H1 (cell line): ENCODE measurements around the gene SYNPO2L. TPM values are rescaled to one million over a fixed set of nuclear protein-coding genes. Genes with fewer than 3 reads are reported as not detected.

ENCODE experiments used
- CTCF ChIA-PET: fragments of 300-600 bp; sonication (Branson Sonifier 250); formaldehyde crosslinking; loops from one replicate; lab custom pipeline; 2021; ENCODE audit not compliant: partially characterized antibody; lab: Charles Lee
- POLR2A ChIA-PET: fragments of 300-600 bp; sonication (Branson Sonifier 250); formaldehyde crosslinking; loops from one replicate; lab custom pipeline; 2021; ENCODE audit warnings: inconsistent platforms; ENCODE audit not compliant: partially characterized antibody; lab: Charles Lee
- DNase-seq, 2 experiments: peaks; one replicate each; pipeline versions ENCODE4 v3.0.0 to v3.0.0-alpha.2; 2010 to 2022; ENCODE audit warnings: low spot score in 2 of 2, low read depth in 1 of 2, mixed read lengths in 1 of 2
- FAIRE-seq: peaks from 2 replicates; lab custom pipeline; 2011; peaks lifted over from hg19 to GRCh38; lab: Jason Lieb, UNC
- H2AFZ ChIP-seq: 2 replicates; pipeline ENCODE4 v1.8.1; 2012; ENCODE audit warnings: low read length, inconsistent platforms
- H2AK5ac ChIP-seq: 2 replicates; pipeline ENCODE4 v1.6.1; 2013; ENCODE audit warnings: low read depth, low read length
- H2BK120ac ChIP-seq: replicated peaks from 2 replicates; pipeline ENCODE3; 2013; ENCODE audit warnings: low read depth, low read length, inconsistent platforms
- H2BK12ac ChIP-seq: 2 replicates; pipeline ENCODE4 v1.6.1; 2013; ENCODE audit warnings: low read depth, low read length
- H2BK15ac ChIP-seq: 2 replicates; pipeline ENCODE4 v1.6.1; 2013; ENCODE audit warnings: low read length
- H2BK20ac ChIP-seq: 2 replicates; pipeline ENCODE4 v1.6.1; 2013; ENCODE audit warnings: low read length
- H2BK5ac ChIP-seq: 2 replicates; pipeline ENCODE4 v1.6.1; 2013; ENCODE audit warnings: low read depth, low read length
- H3K14ac ChIP-seq: 2 replicates; pipeline ENCODE4 v1.6.1; 2013; ENCODE audit warnings: inconsistent platforms; ENCODE audit not compliant: insufficient read length
- H3K18ac ChIP-seq: 2 replicates; pipeline ENCODE4 v1.6.1; 2013; ENCODE audit warnings: low read length; ENCODE audit errors: extremely low read depth
- H3K23ac ChIP-seq: 2 replicates; pipeline ENCODE4 v1.6.1; 2013; ENCODE audit warnings: inconsistent platforms; ENCODE audit not compliant: insufficient read length
- H3K23me2 ChIP-seq: 2 replicates; pipeline ENCODE4 v1.6.1; 2013; ENCODE audit warnings: low read depth, low read length
- H3K27ac ChIP-seq: 2 replicates; pipeline ENCODE4 v1.6.1; 2011; ENCODE audit warnings: low read depth, low read length, inconsistent platforms
- H3K27me3 ChIP-seq, 4 experiments: replicated peaks in 1 of 4; 1 replicate in 1 of 4; 2 replicates in 3 of 4; pipeline versions ENCODE4 v1.6.1 to v1.8.1; 2011 to 2013; ENCODE audit warnings: low read length in 3 of 4, mild to moderate bottlenecking in 3 of 4, inconsistent platforms in 2 of 4, mixed read lengths in 2 of 4, moderate library complexity in 1 of 4; ENCODE audit not compliant: control insufficient read depth in 3 of 4, insufficient read depth in 3 of 4; ENCODE audit errors: extremely low read depth in 1 of 4
- H3K36me3 ChIP-seq, 4 experiments: 2 replicates each; pipeline versions ENCODE4 v1.6.1 to v1.8.1; 2011 to 2013; ENCODE audit warnings: mild to moderate bottlenecking in 4 of 4, low read length in 3 of 4, moderate library complexity in 2 of 4, control low read depth in 1 of 4, inconsistent platforms in 1 of 4; ENCODE audit not compliant: insufficient read depth in 4 of 4, control insufficient read depth in 2 of 4
- H3K4ac ChIP-seq: replicated peaks from 2 replicates; pipeline ENCODE3; 2013; ENCODE audit warnings: low read length, low read depth, mixed read lengths, inconsistent platforms; ENCODE audit not compliant: insufficient read length
- H3K4me1 ChIP-seq, 4 experiments: replicated peaks in 1 of 4; 1 replicate in 1 of 4; 2 replicates in 3 of 4; pipeline versions ENCODE4 v1.6.1 to v1.8.1; 2011 to 2013; ENCODE audit warnings: low read length in 3 of 4, inconsistent platforms in 2 of 4, mixed read lengths in 1 of 4; ENCODE audit not compliant: insufficient read depth in 4 of 4, control insufficient read depth in 3 of 4
- H3K4me2 ChIP-seq, 2 experiments: 2 replicates each; pipeline versions ENCODE4 v1.6.1 to v1.8.1; 2011 to 2013; ENCODE audit warnings: low read depth in 2 of 2, low read length in 2 of 2, control low read depth in 1 of 2, inconsistent platforms in 1 of 2, mild to moderate bottlenecking in 1 of 2; ENCODE audit not compliant: insufficient read depth in 1 of 2
- H3K4me3 ChIP-seq, 4 experiments: fragments of 200-600, 300-600 bp in 1 of 4; sonication (generic), shearing (Covaris generic), sonication (Bioruptor Twin) in 1 of 4; 2 replicates each; pipeline versions ENCODE4 v1.5.1 to v1.8.1; 2011 to 2016; ENCODE audit warnings: low read length in 4 of 4, low read depth in 3 of 4, control low read depth in 2 of 4, inconsistent platforms in 2 of 4, mild to moderate bottlenecking in 2 of 4, mixed read lengths in 1 of 4, moderate library complexity in 1 of 4; ENCODE audit not compliant: insufficient read depth in 2 of 4; ENCODE audit errors: extremely low read depth in 1 of 4
- H3K56ac ChIP-seq: replicated peaks from 2 replicates; pipeline ENCODE3; 2013; ENCODE audit warnings: low read depth, mild to moderate bottlenecking, mixed read lengths, low read length, inconsistent platforms; ENCODE audit not compliant: insufficient read length
- H3K79me1 ChIP-seq: 2 replicates; pipeline ENCODE4 v1.6.1; 2013; ENCODE audit warnings: low read depth, low read length, control low read depth
- H3K79me2 ChIP-seq, 2 experiments: 2 replicates each; pipeline versions ENCODE4 v1.6.1 to v1.8.1; 2012 to 2013; ENCODE audit warnings: low read length in 2 of 2, mild to moderate bottlenecking in 2 of 2, inconsistent platforms in 1 of 2; ENCODE audit not compliant: insufficient read depth in 2 of 2, control insufficient read depth in 1 of 2
- H3K9ac ChIP-seq, 4 experiments: replicated peaks in 1 of 4; 1 replicate in 1 of 4; 2 replicates in 3 of 4; pipeline versions ENCODE4 v1.6.1 to v1.8.1; 2011 to 2013; ENCODE audit warnings: low read depth in 3 of 4, low read length in 3 of 4, control low read depth in 2 of 4, mild to moderate bottlenecking in 2 of 4, moderate library complexity in 2 of 4, inconsistent platforms in 1 of 4; ENCODE audit errors: extremely low read depth in 1 of 4
- H3K9me3 ChIP-seq, 2 experiments: 2 replicates each; pipeline versions ENCODE4 v1.6.1 to v1.8.1; 2012 to 2013; ENCODE audit warnings: mild to moderate bottlenecking in 2 of 2, moderate library complexity in 2 of 2, control low read depth in 1 of 2, inconsistent platforms in 1 of 2, low read depth in 1 of 2, low read length in 1 of 2, mixed read lengths in 1 of 2; ENCODE audit not compliant: insufficient read depth in 2 of 2
- H4K20me1 ChIP-seq, 2 experiments: replicated peaks in 1 of 2; 2 replicates each; pipeline versions ENCODE3 to v1.8.1; 2011 to 2013; ENCODE audit warnings: inconsistent platforms in 2 of 2, low read length in 2 of 2, mild to moderate bottlenecking in 1 of 2; ENCODE audit not compliant: insufficient read depth in 2 of 2, control insufficient read depth in 1 of 2
- H4K5ac ChIP-seq: 2 replicates; pipeline ENCODE4 v1.6.1; 2013; ENCODE audit warnings: low read length, low read depth, mixed read lengths, inconsistent platforms; ENCODE audit not compliant: insufficient read length
- H4K8ac ChIP-seq: 2 replicates; pipeline ENCODE4 v1.8.0; 2013; ENCODE audit warnings: mild to moderate bottlenecking, moderate library complexity, low read length, inconsistent platforms; ENCODE audit not compliant: insufficient read depth; ENCODE audit errors: extremely low read depth
- H4K91ac ChIP-seq: replicated peaks from 2 replicates; pipeline ENCODE3; 2013; ENCODE audit warnings: low read length, mixed read lengths, inconsistent platforms; ENCODE audit not compliant: insufficient read length
- EZH2 ChIP-seq: fragments of 200-600 bp; sonication (generic); IDR thresholded peaks from 2 replicates; pipeline ENCODE4 v1.7.1; 2012; ENCODE audit warnings: low read depth, mild to moderate bottlenecking, moderate library complexity, low read length, inconsistent platforms; ENCODE audit not compliant: severe bottlenecking
- FOSL1 ChIP-seq: IDR thresholded peaks from 2 replicates; pipeline ENCODE4 v1.6.1; 2011; ENCODE audit warnings: mild to moderate bottlenecking, low read depth, low read length, moderate library complexity; ENCODE audit not compliant: insufficient read depth
- GABPA ChIP-seq: IDR thresholded peaks from 2 replicates; pipeline ENCODE4 v1.6.1; 2011; ENCODE audit warnings: mild to moderate bottlenecking, low read length, moderate library complexity, borderline replicate concordance; ENCODE audit not compliant: insufficient read depth
- POLR2AphosphoS5 ChIP-seq: IDR thresholded peaks from 2 replicates; pipeline ENCODE4 v1.6.1; 2011; ENCODE audit warnings: low read depth, low read length
- RBBP5 ChIP-seq: IDR thresholded peaks from 2 replicates; pipeline ENCODE4 v1.7.1; 2012; ENCODE audit warnings: low read depth, mild to moderate bottlenecking, inconsistent platforms, low read length, moderate library complexity, borderline replicate concordance
- SAP30 ChIP-seq: fragments of 300-600 bp; sonication (generic); IDR thresholded peaks from 2 replicates; pipeline ENCODE4 v1.7.1; 2012; ENCODE audit warnings: low read length, moderate library complexity, mild to moderate bottlenecking, inconsistent platforms; ENCODE audit not compliant: insufficient read depth, insufficient replicate concordance
- SIX5 ChIP-seq: IDR thresholded peaks from 2 replicates; pipeline ENCODE4 v1.6.1; 2011; ENCODE audit warnings: mild to moderate bottlenecking, low read depth, low read length
- SP2 ChIP-seq: IDR thresholded peaks from 2 replicates; pipeline ENCODE4 v1.6.1; 2012; ENCODE audit warnings: mild to moderate bottlenecking, low read length, inconsistent platforms
- SP4 ChIP-seq: IDR thresholded peaks from 2 replicates; pipeline ENCODE4 v1.6.1; 2012; ENCODE audit warnings: low read length, inconsistent platforms
- SRF ChIP-seq: IDR thresholded peaks from 2 replicates; pipeline ENCODE4 v1.6.1; 2011; ENCODE audit warnings: mild to moderate bottlenecking, low read depth, low read length, moderate library complexity
- SUZ12 ChIP-seq: fragments of 200-600 bp; sonication (generic); IDR thresholded peaks from 2 replicates; pipeline ENCODE4 v1.6.1; 2012; ENCODE audit warnings: mild to moderate bottlenecking, inconsistent platforms, low read length, moderate library complexity, mixed read lengths
- TBP ChIP-seq: IDR thresholded peaks from 2 replicates; pipeline ENCODE4 v1.6.1; 2011; ENCODE audit warnings: low read depth, low read length, improper control_type of control experiment
- ZNF274 ChIP-seq: IDR thresholded peaks from 2 replicates; pipeline ENCODE4 v1.7.0; 2012; ENCODE audit warnings: low read length, borderline replicate concordance; ENCODE audit errors: extremely low read depth
- WGBS, 2 experiments: shearing (Covaris generic) in 1 of 2; methylation state at CpG; one replicate each; pipeline versions ENCODE4 v1.1.6 to v1.1.7; 2013 to 2015; ENCODE audit warnings: low lambda C conversion rate in 2 of 2, mixed read lengths in 2 of 2, inconsistent platforms in 1 of 2, low coverage in 1 of 2, missing lambda C conversion rate in 1 of 2; ENCODE audit not compliant: insufficient replicate concordance in 2 of 2, insufficient coverage in 1 of 2, insufficient read length in 1 of 2; ENCODE audit errors: extremely low coverage in 1 of 2, missing lambda C conversion rate in 1 of 2; 5-methylcytosine and 5-hydroxymethylcytosine counted together
- polyA plus RNA-seq, 7 experiments: library from polyadenylated mRNA; depleted of rRNA in 3 of 7; stranded (reverse) in 5 of 7; unstranded in 2 of 7; fragments of >200 nt in 5 of 7; fragments of 200-250 nt in 2 of 7; gene quantifications; 1 replicate in 5 of 7; 2 replicates in 1 of 7; 4 replicates in 1 of 7; pipeline versions ENCODE4 v1.2.1 to v1.2.3, GENCODE V29; 2011 to 2013; ENCODE audit warnings: missing spikeins in 2 of 7, mixed read lengths in 2 of 7
- total RNA-seq: library from RNA; stranded (reverse); fragmentation: NEBNext Ultra II Directional; extraction: Animal tissue kit (Norgen Biotek cat#: 25700); gene quantifications from 2 replicates; pipeline ENCODE4 v1.2.1, GENCODE V29; 2021

Gene SYNPO2L
- total and polyA plus RNA-seq, 2 of the 8 experiments (the other 6 are each of a cell fraction or from before 2014, with no cell fraction given), result 0.05 to 0.19 TPM

GRCh38 chr10:73609116-73609515 lies 46.7 kb downstream of the SYNPO2L start:
- Histone ChIP-seq H4K91ac (no peak overlapping the region), H3K9me3 (no peaks in the 10 kb centered on the region), H2AFZ (no peak overlapping the region), H3K36me3 (no peaks in the 10 kb centered on the region), H3K9ac (no peak overlapping the region), H3K79me2 (peaks cover 0 to 2% of the 10 kb centered on the region in 2 experiments; a peak in 1 of 4 replicates), H3K4me1 (no peaks in the 10 kb centered on the region), H2BK5ac (no peak overlapping the region), H3K56ac (no peak overlapping the region), H2BK15ac (no peak overlapping the region), H3K4me3 (no peak overlapping the region), H2AK5ac (no peak overlapping the region), H3K4ac (no peak overlapping the region), H3K4me2 (no peak overlapping the region), H2BK12ac (no peak overlapping the region), H2BK20ac (no peak overlapping the region), H3K27ac (no peak overlapping the region), H3K23me2 (no peaks in the 10 kb centered on the region), H3K18ac (no peak overlapping the region), H3K23ac (no peak overlapping the region), H3K79me1 (peaks cover 2% of the 10 kb centered on the region; the same call in 1 of the 2 replicates), H3K14ac (no peak overlapping the region), H4K5ac (no peak overlapping the region), H2BK120ac (no peak overlapping the region), H3K27me3 (no peaks in the 10 kb centered on the region), H4K8ac (no peak overlapping the region), H4K20me1 (no peaks in the 10 kb centered on the region)
- POLR2A ChIA-PET, result interaction anchor here (1.5 to 3.1 kb wide), 2 partner anchors 8 to 18 kb away, joined by 4 to 11 read pairs; no protein-coding TSS in a partner anchor
- WGBS, 2 experiments, result 99% methylated on average over 4 of the region's 4 CpGs; no CpG with 5 or more reads in 1 of the 2 experiments
- no peak for DNase-seq
- FAIRE-seq, result no peak
- CTCF ChIA-PET, result interaction anchor here (0.7 to 1.9 kb wide), 3 partner anchors 16 to 269 kb away, joined by 3 to 4 read pairs (median 4); no protein-coding TSS in a partner anchor
- no peak for TF ChIP-seq SP4
- TF ChIP-seq POLR2AphosphoS5, result no peak
- TF ChIP-seq FOSL1, result no peak
- TF ChIP-seq SAP30, result no peak
- no peak for TF ChIP-seq RBBP5
- TF ChIP-seq SUZ12, result no peak
- no peak for TF ChIP-seq GABPA
- no peak for TF ChIP-seq ZNF274
- TF ChIP-seq SRF, result no peak
- TF ChIP-seq EZH2, result no peak
- no peak for TF ChIP-seq SIX5
- TF ChIP-seq SP2, result no peak
- no peak for TF ChIP-seq TBP
